ENCODE data around the gene PRKD1. TPM values are rescaled to one million over a fixed set of nuclear protein-coding genes. Genes with fewer than 3 reads are reported as not detected.

PRKD1 gene
- total RNA-seq, 1 experiment from 2014 or later = 2.7 TPM

DNA sequence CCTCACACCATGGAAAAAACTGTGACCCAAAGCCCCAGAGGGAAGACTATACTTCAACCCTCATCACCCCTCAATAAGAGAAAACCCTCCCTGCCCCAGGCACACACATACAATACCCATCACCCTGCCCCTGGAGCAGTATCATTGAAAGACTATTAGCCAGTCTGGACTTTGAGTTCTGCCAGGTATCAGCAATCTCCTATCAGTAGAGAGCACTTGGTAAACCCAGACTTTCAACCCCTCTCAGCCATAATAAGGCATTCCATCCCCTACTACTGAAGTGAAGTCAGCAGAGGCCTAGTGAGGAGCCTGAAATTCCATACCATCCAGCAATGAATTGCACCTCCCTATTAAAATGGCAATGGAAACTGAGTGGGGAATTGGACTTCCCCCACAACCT lies 16.4 kb upstream of the PRKD1 start:
- Histone ChIP-seq H3K4me2 (ENCODE audit: insufficient read depth, insufficient read length, low read length) (no peak overlapping the region), H2BK120ac (ENCODE audit: low read depth, low read length, poor library complexity, severe bottlenecking) (no peak overlapping the region), H3K79me1 (ENCODE audit: insufficient read depth, low read depth, low read length, poor library complexity, severe bottlenecking) (no peaks in the 10 kb centered on the region), H3K4ac (ENCODE audit: low read depth, low read length) (no peak overlapping the region), H3T11ph (ENCODE audit: low read length) (no peak overlapping the region), H3K27ac (ENCODE audit: insufficient read length, low read depth, low read length) (no peak overlapping the region), H3K23me2 (ENCODE audit: insufficient read length, low read depth, low read length, poor library complexity, severe bottlenecking) (no peaks in the 10 kb centered on the region), H4K20me1 (ENCODE audit: control insufficient read depth, insufficient read depth, insufficient read length) (no peaks in the 10 kb centered on the region), H3K9me3 (ENCODE audit: control insufficient read depth, low read depth, low read length) (no peaks in the 10 kb centered on the region), H2AFZ (ENCODE audit: low read length) (no peak overlapping the region), H3K9ac (ENCODE audit: extremely low read depth, insufficient read length, low read length) (no peak overlapping the region), H2BK12ac (ENCODE audit: insufficient read length, low read depth, low read length) (no peak overlapping the region), H4K8ac (replicated peaks; ENCODE audit: insufficient read length, low read depth, low read length) (no peak overlapping the region), H3K18ac (ENCODE audit: insufficient read length, low read depth, low read length) (no peak overlapping the region), H3K4me1 (ENCODE audit: insufficient read depth, low read length) (peaks cover 6% of the 10 kb centered on the region; the same call in 1 of the 2 replicates), H3K79me2 (ENCODE audit: insufficient read depth, low read length) (no peaks in the 10 kb centered on the region), H2BK20ac (ENCODE audit: low read depth, low read length, poor library complexity, severe bottlenecking) (no peak overlapping the region), H3K14ac (ENCODE audit: insufficient read depth, low read length) (no peak overlapping the region), H3K27me3 (ENCODE audit: insufficient read depth, low read length) (no peaks in the 10 kb centered on the region; the same call in 1 of the 2 replicates), H2BK5ac (ENCODE audit: insufficient read length, low read length) (no peak overlapping the region), H4K91ac (ENCODE audit: insufficient read length, low read depth, low read length) (no peak overlapping the region), H3K56ac (ENCODE audit: insufficient read length, low read depth, low read length) (no peak overlapping the region), H2BK15ac (ENCODE audit: low read depth, low read length) (no peak overlapping the region), H3K23ac (ENCODE audit: insufficient read length, low read depth, low read length) (no peak overlapping the region), H4K5ac (ENCODE audit: insufficient read length, low read depth, low read length) (no peak overlapping the region), H2AK5ac (ENCODE audit: insufficient read length, low read length) (no peak overlapping the region)
- H3K27ac Mint-ChIP-seq = no peak overlapping the region
- H3K9me3 Mint-ChIP-seq = peaks cover 23 to 25% of the 10 kb centered on the region in 2 experiments
- H3K4me1 Mint-ChIP-seq = peaks cover 25 to 27% of the 10 kb centered on the region in 2 experiments
- peaks cover 3 to 27% (median 8%) of the 10 kb centered on the region in 3 experiments; a peak in 5 of 7 replicates for H3K36me3 Mint-ChIP-seq (ENCODE audit: insufficient read depth in 1 of 3, low read depth in 3 of 3)
- no peak overlapping the region for H3K4me3 Mint-ChIP-seq
- TF ChIP-seq, protein P1, sequence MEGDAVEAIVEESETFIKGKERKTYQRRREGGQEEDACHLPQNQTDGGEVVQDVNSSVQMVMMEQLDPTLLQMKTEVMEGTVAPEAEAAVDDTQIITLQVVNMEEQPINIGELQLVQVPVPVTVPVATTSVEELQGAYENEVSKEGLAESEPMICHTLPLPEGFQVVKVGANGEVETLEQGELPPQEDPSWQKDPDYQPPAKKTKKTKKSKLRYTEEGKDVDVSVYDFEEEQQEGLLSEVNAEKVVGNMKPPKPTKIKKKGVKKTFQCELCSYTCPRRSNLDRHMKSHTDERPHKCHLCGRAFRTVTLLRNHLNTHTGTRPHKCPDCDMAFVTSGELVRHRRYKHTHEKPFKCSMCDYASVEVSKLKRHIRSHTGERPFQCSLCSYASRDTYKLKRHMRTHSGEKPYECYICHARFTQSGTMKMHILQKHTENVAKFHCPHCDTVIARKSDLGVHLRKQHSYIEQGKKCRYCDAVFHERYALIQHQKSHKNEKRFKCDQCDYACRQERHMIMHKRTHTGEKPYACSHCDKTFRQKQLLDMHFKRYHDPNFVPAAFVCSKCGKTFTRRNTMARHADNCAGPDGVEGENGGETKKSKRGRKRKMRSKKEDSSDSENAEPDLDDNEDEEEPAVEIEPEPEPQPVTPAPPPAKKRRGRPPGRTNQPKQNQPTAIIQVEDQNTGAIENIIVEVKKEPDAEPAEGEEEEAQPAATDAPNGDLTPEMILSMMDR (conservative IDR thresholded peaks at IDR 0.05) = no peak
- no peak for DNase-seq
- H3K27me3 Mint-ChIP-seq (ENCODE audit: low read depth) = peaks cover 50% of the 10 kb centered on the region
